Central memory CD8-positive, alpha-beta T cell (primary cell): ENCODE data around the gene SNAI1.

Experiments used
- ATAC-seq: fragments of 150-1000 bp; cut with Tn5 transposase; replicated peaks from 2 replicates; pipeline ENCODE4 v1.10.0; 2022; ENCODE audit warnings: mild to moderate bottlenecking, moderate FRiP score, moderate number of reproducible peaks; ENCODE audit not compliant: poor library complexity, severe bottlenecking; ENCODE audit errors: extremely low read depth
- DNase-seq, 2 donors: peaks; one replicate each; pipeline ENCODE4 v3.0.0; 2021; ENCODE audit warnings: low spot score in 2 of 2
- H3K27ac Mint-ChIP-seq: one replicate; pipeline ENCODE4 v1.8.0; 2022; ENCODE audit warnings: low read depth, mild to moderate bottlenecking, moderate library complexity, mixed read lengths
- H3K27me3 Mint-ChIP-seq: one replicate; pipeline ENCODE4 v1.8.0; 2022; ENCODE audit warnings: mixed read lengths
- H3K36me3 Mint-ChIP-seq: one replicate; pipeline ENCODE4 v1.8.0; 2022; ENCODE audit warnings: mild to moderate bottlenecking, moderate library complexity, mixed read lengths; ENCODE audit not compliant: insufficient read depth
- H3K4me1 Mint-ChIP-seq: one replicate; pipeline ENCODE4 v1.8.0; 2022; ENCODE audit warnings: mixed read lengths
- H3K4me3 Mint-ChIP-seq: one replicate; pipeline ENCODE4 v1.8.0; 2022; ENCODE audit warnings: mild to moderate bottlenecking, moderate library complexity, mixed read lengths
- H3K9me3 Mint-ChIP-seq: one replicate; pipeline ENCODE4 v1.8.0; 2022; ENCODE audit warnings: mixed read lengths

The SNAI1 gene

DNA sequence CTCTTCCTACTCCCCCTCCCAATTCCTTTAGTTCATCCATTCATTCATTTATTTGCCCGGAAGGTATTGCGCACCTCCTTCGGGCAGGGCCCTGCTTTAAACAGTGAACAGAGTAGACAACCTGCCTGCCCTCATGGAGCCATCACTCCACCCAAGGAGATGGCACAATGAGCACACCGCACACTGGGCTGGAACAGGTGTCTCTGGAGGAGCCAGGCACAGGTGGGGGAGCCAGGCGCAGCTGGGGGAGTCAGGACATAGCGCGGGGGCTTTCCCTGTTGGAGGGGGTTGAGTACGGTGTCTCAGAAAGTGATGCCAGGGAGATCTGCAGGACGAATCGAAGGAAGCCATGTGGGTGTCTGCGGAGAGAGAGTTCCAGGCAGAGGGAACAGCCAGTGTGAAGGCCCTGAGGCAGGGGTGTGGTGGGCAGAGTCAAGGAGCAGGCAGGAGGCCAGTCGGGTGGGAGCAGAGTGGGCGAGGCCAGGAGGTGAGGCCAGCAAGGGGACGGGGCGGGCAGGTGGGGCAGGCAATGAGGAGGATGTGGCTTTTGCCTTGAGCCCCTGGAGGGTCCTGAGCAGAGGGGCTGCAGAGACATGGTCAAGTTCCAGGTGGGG, 46.4 kb downstream of the SNAI1 start:
- ATAC-seq, result no peak
- no peak for DNase-seq
- Mint-ChIP-seq H3K27me3 (peaks cover 18% of the 10 kb centered on the region), H3K27ac (no peak overlapping the region), H3K36me3 (no peaks in the 10 kb centered on the region), H3K9me3 (no peaks in the 10 kb centered on the region), H3K4me3 (no peak overlapping the region), H3K4me1 (no peaks in the 10 kb centered on the region)

DNA sequence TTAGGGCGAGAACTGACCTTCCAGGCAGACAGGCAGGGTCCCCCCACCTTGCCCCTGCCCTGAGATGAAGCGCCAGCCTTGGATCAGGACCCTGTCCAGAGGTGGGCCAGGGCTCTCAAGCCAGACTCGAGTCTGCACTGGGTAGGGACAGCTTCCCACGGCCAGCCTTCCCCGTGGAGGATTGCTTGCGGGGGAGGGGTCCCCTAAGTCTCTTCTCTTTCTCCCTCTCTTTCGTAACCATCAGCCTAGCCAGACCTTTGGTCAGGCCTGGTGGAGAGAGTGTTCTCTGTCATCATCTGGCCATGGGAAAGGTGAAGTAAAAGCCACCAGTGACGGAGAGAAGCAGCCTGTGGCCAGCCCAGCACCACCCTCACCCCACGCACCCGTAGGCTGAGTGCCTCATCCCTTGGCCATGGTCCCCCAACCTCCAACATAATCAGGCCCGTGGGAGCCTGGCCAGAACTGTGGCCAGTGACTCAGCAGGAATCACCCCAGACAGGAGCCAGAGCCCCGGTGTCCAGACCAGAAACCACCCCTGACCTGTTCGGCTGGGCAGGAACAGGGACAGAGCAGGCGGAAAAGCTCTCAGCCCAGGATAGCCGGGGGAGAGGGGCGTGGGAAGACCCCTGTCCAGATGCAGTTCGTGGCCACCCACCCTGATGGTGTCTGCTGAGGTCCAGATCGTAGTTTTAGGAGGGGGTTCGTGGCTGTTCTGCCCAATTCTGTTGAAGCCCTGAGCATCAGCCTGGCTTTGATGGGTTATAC, 47.1 kb downstream of the SNAI1 start:
- no peak for ATAC-seq
- H3K27ac Mint-ChIP-seq, result no peak overlapping the region
- H3K36me3 Mint-ChIP-seq, result no peaks in the 10 kb centered on the region
- no peaks in the 10 kb centered on the region for H3K4me1 Mint-ChIP-seq
- H3K27me3 Mint-ChIP-seq, result peaks cover 18% of the 10 kb centered on the region
- no peak overlapping the region for H3K4me3 Mint-ChIP-seq
- no peaks in the 10 kb centered on the region for H3K9me3 Mint-ChIP-seq
- no peak for DNase-seq

DNA sequence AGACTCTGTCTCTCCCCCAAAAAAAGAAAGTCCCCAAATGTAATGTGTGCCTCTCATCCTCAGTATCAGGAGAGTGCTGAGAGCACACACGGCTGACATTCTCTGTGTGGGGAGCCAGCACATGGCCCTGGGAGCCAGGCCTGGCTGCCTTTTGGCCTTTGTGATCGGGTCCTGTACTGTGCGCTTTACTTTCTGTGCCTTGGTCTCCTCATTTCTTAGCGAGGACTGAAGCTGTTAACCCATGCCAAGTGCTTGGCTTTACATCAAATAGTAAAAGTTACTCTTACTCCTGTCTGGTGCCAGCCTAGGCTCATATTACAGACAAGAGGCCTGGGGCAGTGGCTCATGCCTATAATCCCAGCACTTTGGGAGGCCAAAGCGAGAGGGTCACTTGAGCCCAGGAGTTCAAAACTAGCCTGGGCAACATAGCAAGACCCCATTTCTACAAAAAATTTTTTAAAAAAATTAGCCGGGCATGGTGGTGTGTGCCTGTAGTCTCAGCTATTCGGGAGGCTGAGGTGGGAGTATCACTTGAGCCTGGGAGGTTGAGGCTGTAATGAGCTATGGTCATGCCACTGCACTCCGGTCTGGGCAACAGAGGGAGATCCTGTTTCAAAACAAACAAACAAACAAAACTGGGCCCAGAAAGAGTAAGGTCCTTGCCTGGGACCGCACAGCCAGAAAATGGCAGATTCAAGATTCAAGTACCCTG, 50.3 kb downstream of the SNAI1 start:
- H3K27ac Mint-ChIP-seq, result no peak overlapping the region
- DNase-seq, result no peak
- ATAC-seq, result no peak
- no peaks in the 10 kb centered on the region for H3K4me1 Mint-ChIP-seq
- no peak overlapping the region for H3K4me3 Mint-ChIP-seq
- peaks cover 18% of the 10 kb centered on the region for H3K27me3 Mint-ChIP-seq
- H3K36me3 Mint-ChIP-seq, result no peaks in the 10 kb centered on the region
- no peaks in the 10 kb centered on the region for H3K9me3 Mint-ChIP-seq

DNA sequence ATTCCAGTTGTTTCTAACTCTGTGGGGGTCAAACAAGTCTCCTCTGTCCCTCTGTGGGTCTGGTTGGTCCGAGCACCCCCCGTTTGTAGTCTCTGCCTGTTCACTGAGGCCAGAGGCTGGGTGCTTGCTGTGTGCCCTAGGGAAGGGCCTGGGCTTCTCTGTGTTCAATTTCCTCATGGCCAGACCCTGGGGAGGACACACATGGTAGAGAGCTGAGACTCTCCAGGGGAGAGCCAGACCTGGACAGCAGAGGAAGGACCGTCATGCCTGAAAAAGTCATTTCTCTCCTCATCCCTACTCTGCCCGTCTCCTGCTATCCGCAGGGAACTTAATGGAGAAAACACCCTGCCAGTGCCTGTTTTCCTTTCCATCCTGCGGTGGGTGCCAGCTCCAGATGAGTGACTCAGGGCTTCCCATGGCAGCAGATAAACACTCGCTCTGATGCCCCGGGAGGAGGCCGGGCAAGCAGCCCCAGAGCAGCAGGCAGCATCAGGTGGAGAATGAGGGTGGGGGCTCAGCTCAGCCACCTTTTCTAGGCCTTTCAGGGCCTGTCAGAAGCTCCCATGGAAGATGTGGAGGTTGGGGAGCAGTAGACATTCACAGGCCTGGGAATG, 51.9 kb downstream of the SNAI1 start:
- Mint-ChIP-seq H3K4me1 (no peaks in the 10 kb centered on the region), H3K4me3 (no peak overlapping the region), H3K27me3 (peaks cover 7% of the 10 kb centered on the region), H3K27ac (no peak overlapping the region), H3K36me3 (no peaks in the 10 kb centered on the region), H3K9me3 (no peaks in the 10 kb centered on the region)
- DNase-seq (no peak), ATAC-seq (no peak)

DNA sequence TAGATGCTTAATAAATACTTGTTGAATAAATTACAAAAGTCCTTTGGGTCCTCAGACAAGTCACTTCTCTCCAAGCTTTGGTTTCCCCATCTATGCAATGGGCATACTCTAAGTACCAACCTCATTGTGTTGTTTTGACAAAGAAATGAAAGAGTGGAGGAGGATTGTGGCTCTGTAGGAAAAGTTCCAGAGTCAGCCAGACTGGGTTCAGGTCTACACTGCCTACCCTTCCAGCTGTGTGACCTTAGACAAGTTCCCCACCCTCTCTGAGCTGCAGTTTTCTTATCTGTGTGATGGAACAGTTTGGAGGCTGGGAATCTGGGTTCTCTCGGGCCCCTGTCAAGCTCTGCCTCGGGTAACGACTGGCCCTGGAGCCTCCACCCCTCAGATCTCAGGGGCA, 53.9 kb downstream of the SNAI1 start:
- DNase-seq (no peak), ATAC-seq (no peak)
- Mint-ChIP-seq H3K9me3 (no peaks in the 10 kb centered on the region), H3K4me3 (no peak overlapping the region), H3K36me3 (no peaks in the 10 kb centered on the region), H3K4me1 (peaks cover 6% of the 10 kb centered on the region), H3K27ac (no peak overlapping the region), H3K27me3 (no peaks in the 10 kb centered on the region)

DNA sequence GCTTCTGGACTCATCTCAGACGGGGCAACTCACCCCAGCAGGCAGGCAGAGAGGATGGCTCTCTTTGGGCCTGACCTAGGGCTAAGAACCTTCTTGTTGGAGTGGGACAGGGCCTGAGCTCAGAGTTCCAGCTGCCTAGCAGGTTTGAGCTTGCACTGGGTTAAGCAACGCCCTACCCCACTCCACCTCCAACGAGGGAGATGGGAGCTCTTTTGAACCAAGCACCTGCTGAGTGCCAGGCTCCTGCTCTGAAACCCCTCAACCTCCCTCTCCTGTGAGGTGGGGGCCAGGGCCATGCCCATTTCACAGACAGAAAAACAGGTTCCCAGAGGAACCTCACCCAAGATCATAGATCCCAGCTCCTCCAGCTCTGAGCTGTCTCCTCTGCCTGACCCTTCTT, 54.3 kb downstream of the SNAI1 start:
- no peaks in the 10 kb centered on the region for H3K36me3 Mint-ChIP-seq
- H3K9me3 Mint-ChIP-seq, result no peaks in the 10 kb centered on the region
- DNase-seq (no peak), ATAC-seq (no peak)
- no peak overlapping the region for H3K4me3 Mint-ChIP-seq
- no peak overlapping the region for H3K27ac Mint-ChIP-seq
- H3K27me3 Mint-ChIP-seq, result no peaks in the 10 kb centered on the region
- H3K4me1 Mint-ChIP-seq, result peaks cover 6% of the 10 kb centered on the region

DNA sequence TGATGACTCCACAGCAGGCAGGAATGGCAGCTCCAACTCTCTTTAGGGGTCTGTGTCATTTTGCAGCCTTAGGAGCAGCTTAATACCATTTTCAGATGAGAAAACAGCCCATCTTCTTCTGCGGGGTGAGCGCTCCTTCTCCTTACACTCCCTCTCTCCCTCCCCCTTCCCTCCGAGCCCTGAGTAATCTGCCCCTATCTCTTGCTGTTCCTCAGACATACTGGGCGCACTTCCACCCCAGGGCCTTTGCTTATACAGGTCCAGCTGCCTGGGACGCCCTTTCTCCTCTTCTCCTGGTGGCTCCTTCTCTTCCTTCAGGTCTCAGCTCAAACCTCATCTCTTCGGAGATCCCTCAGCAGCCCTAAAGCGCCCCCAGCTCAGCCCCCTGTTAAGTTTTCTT, 54.8 kb downstream of the SNAI1 start:
- no peaks in the 10 kb centered on the region for H3K27me3 Mint-ChIP-seq
- ATAC-seq, result no peak
- no peaks in the 10 kb centered on the region for H3K36me3 Mint-ChIP-seq
- H3K4me3 Mint-ChIP-seq, result no peak overlapping the region
- H3K9me3 Mint-ChIP-seq, result no peaks in the 10 kb centered on the region
- peaks cover 6% of the 10 kb centered on the region for H3K4me1 Mint-ChIP-seq
- DNase-seq, result no peak
- H3K27ac Mint-ChIP-seq, result no peak overlapping the region

DNA sequence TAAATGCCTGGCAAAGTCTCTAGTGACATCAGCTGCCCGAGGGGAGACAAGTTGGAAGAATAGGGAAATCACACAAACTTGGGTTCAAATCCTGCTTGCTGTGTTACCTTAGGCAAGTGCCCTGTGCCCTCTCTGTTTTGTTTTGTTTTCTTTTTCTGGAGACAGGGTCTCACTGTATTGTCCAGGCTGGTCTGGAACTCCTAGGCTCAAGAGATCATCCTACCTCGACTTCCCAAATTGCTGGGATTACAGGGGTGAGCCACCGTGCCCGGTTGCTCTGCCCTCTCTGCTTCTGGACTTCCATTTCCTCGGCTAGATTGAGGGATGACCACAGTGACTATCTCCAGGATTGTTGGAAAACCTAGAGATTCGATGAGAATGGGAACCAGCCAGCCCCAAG, 55.4 kb downstream of the SNAI1 start:
- Mint-ChIP-seq H3K4me1 (peaks cover 6% of the 10 kb centered on the region), H3K27ac (no peak overlapping the region), H3K36me3 (no peaks in the 10 kb centered on the region), H3K27me3 (no peaks in the 10 kb centered on the region), H3K4me3 (no peak overlapping the region), H3K9me3 (no peaks in the 10 kb centered on the region)
- ATAC-seq, result no peak
- no peak for DNase-seq
